ENCODE results near the gene DNER. TPM values are rescaled to one million over a fixed set of nuclear protein-coding genes. Genes with fewer than 3 reads are reported as not detected.

Gene DNER
- total and polyA plus RNA-seq, 2 of the 13 experiments (the other 11 are each of a cell fraction or from before 2014, with no cell fraction given), result not detected

GRCh38 chr2:229419158-229419557, 295.2 kb downstream of the DNER start (continued):
- TF ChIP-seq CENPBD1 (CRISPR knock-in tag; IDR thresholded peaks at IDR 0.05; ENCODE audit: borderline replicate concordance, low read depth) (no peak), RXRA (CRISPR knock-in tag; IDR thresholded peaks at IDR 0.05) (no peak), MTF1 (CRISPR knock-in tag; IDR thresholded peaks at IDR 0.05) (no peak)

GRCh38 chr2:229417916-229418315, 296.4 kb downstream of the DNER start:
- Histone ChIP-seq H3K79me2 (ENCODE audit: insufficient read depth, low read length) (no peaks in the 10 kb centered on the region), H4K20me1 (ENCODE audit: insufficient read depth, low read length) (no peaks in the 10 kb centered on the region), H2AFZ (ENCODE audit: low read length) (no peak overlapping the region), H3K9ac (ENCODE audit: insufficient read depth, low read depth, low read length) (no peak overlapping the region), H3K27ac (ENCODE audit: extremely low read length, insufficient read depth, low read length) (no peak overlapping the region), H3K9me3 (ENCODE audit: low read length) (no peaks in the 10 kb centered on the region), H3K4me1 (ENCODE audit: insufficient read depth, low read length) (no peaks in the 10 kb centered on the region), H3K4me3 (replicated peaks in 1 of 3; ENCODE audit: insufficient read depth in 1 of 3, low read depth in 2 of 3, low read length in 3 of 3) (no peak overlapping the region), H3K27me3 (ENCODE audit: control insufficient read depth in 1 of 2, insufficient read depth in 2 of 2, low read length in 2 of 2) (no peaks in the 10 kb centered on the region), H3K4me2 (ENCODE audit: low read depth, low read length) (no peak overlapping the region), H3K36me3 (replicated peaks in 1 of 2; ENCODE audit: control insufficient read depth in 1 of 2, insufficient read depth in 2 of 2, low read length in 2 of 2) (no peaks in the 10 kb centered on the region)
- FAIRE-seq (no peak), ATAC-seq (no peak), DNase-seq (ENCODE audit: low spot score) (no peak)
- peak; percentile 92 for TF ChIP-seq CREB1 (IDR thresholded peaks at IDR 0.05)
- TF ChIP-seq CREB1 (CRISPR knock-in tag; IDR thresholded peaks at IDR 0.05), result no peak
- TF ChIP-seq ATF7 (IDR thresholded peaks at IDR 0.05), result peak; percentile 99
- TF ChIP-seq ATF7 (CRISPR knock-in tag; IDR thresholded peaks at IDR 0.05), result no peak
- no peak for TF ChIP-seq ZSCAN21 (CRISPR knock-in tag; IDR thresholded peaks at IDR 0.05; ENCODE audit: borderline replicate concordance)
- CTCF ChIA-PET (ENCODE audit: low intra/inter-chr PET ratio, low total read pairs), result no interaction called here
- POLR2A ChIA-PET, result no interaction called here
- BruUV-seq (replicated peaks), result no TSS peak
- 26% methylated on average over 7 of the region's 7 CpGs for WGBS (ENCODE audit: low lambda C conversion rate)
- in situ Hi-C loops (cut with HindIII; ENCODE audit: extremely low pct_ligation_motif_present, low pct_unique_long_range_greater_than_20kb) (no loop called here), intact Hi-C loops (cut with micrococcal nuclease; ENCODE audit: unreplicated experiment) (no loop called here)

GRCh38 chr2:229417176-229417575, 297.2 kb downstream of the DNER start:
- Histone ChIP-seq H3K9me3 (ENCODE audit: low read length) (no peaks in the 10 kb centered on the region), H3K79me2 (ENCODE audit: insufficient read depth, low read length) (no peaks in the 10 kb centered on the region), H3K27ac (ENCODE audit: extremely low read length, insufficient read depth, low read length) (no peak overlapping the region), H3K4me1 (ENCODE audit: insufficient read depth, low read length) (no peaks in the 10 kb centered on the region), H3K27me3 (ENCODE audit: control insufficient read depth in 1 of 2, insufficient read depth in 2 of 2, low read length in 2 of 2) (no peaks in the 10 kb centered on the region; a peak in 1 of 5 replicates), H3K9ac (ENCODE audit: insufficient read depth, low read depth, low read length) (no peak overlapping the region), H2AFZ (ENCODE audit: low read length) (no peak overlapping the region), H3K4me3 (replicated peaks in 1 of 3; ENCODE audit: insufficient read depth in 1 of 3, low read depth in 2 of 3, low read length in 3 of 3) (no peak overlapping the region), H3K4me2 (ENCODE audit: low read depth, low read length) (no peak overlapping the region), H4K20me1 (ENCODE audit: insufficient read depth, low read length) (no peaks in the 10 kb centered on the region), H3K36me3 (replicated peaks in 1 of 2; ENCODE audit: control insufficient read depth in 1 of 2, insufficient read depth in 2 of 2, low read length in 2 of 2) (no peaks in the 10 kb centered on the region)
- 3% methylated on average over 8 of the region's 8 CpGs for WGBS (ENCODE audit: low lambda C conversion rate)
- ChIA-PET CTCF (ENCODE audit: low intra/inter-chr PET ratio, low total read pairs) (no interaction called here), POLR2A (no interaction called here)
- DNase-seq (ENCODE audit: low spot score) (no peak), ATAC-seq (no peak), FAIRE-seq (no peak)
- intact Hi-C loops (cut with micrococcal nuclease; ENCODE audit: unreplicated experiment) (no loop called here), in situ Hi-C loops (cut with HindIII; ENCODE audit: extremely low pct_ligation_motif_present, low pct_unique_long_range_greater_than_20kb) (no loop called here)
- TF ChIP-seq ISL2 (CRISPR knock-in tag; IDR thresholded peaks at IDR 0.05), result no peak
- TF ChIP-seq PRPF4 (IDR thresholded peaks at IDR 0.05; ENCODE audit: low read depth, low read length, poor library complexity, severe bottlenecking), result no peak
- TF ChIP-seq ZNF777 (CRISPR knock-in tag; IDR thresholded peaks at IDR 0.05), result no peak
- no peak for TF ChIP-seq ZNF547 (CRISPR knock-in tag; IDR thresholded peaks at IDR 0.05)
- no peak for TF ChIP-seq ZNF543 (CRISPR knock-in tag; IDR thresholded peaks at IDR 0.05)
- no peak for TF ChIP-seq FIP1L1 (IDR thresholded peaks at IDR 0.05; ENCODE audit: borderline replicate concordance, insufficient read depth, low read depth, low read length)
- no TSS peak for BruUV-seq (replicated peaks)

Measured in HepG2 (cell line).